AG04450 (cell line): ENCODE measurements around the gene CCL23. TPM values are rescaled to one million over a fixed set of nuclear protein-coding genes. Genes with fewer than 3 reads are reported as not detected.

Source experiments
- CTCF ChIA-PET: fragments of 300-600, 350-600 bp; formaldehyde crosslinking; extraction: SDS; loops from one replicate; lab custom pipeline; 2022; ENCODE audit warnings: antibody characterized with exemption, inconsistent platforms; lab: Charles Lee
- POLR2A ChIA-PET: fragments of 350-600 bp; formaldehyde crosslinking; extraction: SDS; loops from one replicate; lab custom pipeline; 2021; ENCODE audit warnings: antibody characterized with exemption, inconsistent platforms; lab: Yijun Ruan, JAX
- DNase-seq: peaks from one replicate; pipeline ENCODE4 v3.0.0-alpha.2; 2011; ENCODE audit warnings: low read depth, low spot score
- H3K27ac ChIP-seq: one replicate; pipeline ENCODE4 v1.5.1; 2012; ENCODE audit warnings: low read depth, low read length, control low read depth
- H3K27me3 ChIP-seq: one replicate; pipeline ENCODE4 v1.6.0; 2012; ENCODE audit warnings: low read length; ENCODE audit not compliant: control insufficient read depth, insufficient read depth
- H3K4me3 ChIP-seq: 2 replicates; pipeline ENCODE4 v1.5.1; 2011; ENCODE audit warnings: mild to moderate bottlenecking, low read depth, low read length, control low read depth
- H3K9me3 ChIP-seq: 2 replicates; pipeline ENCODE4 v1.5.1; 2012; ENCODE audit warnings: low read length; ENCODE audit not compliant: control insufficient read depth, insufficient read depth
- polyA plus RNA-seq: library from polyadenylated mRNA; depleted of rRNA; stranded (reverse); fragments of >200 nt; gene quantifications from 2 replicates; pipeline ENCODE4 v1.2.3, GENCODE V29; 2011
- TF ChIP-seq, protein P1 (sequence below): IDR thresholded peaks from 2 replicates; pipeline ENCODE4 v1.5.1; 2011; ENCODE audit warnings: low read depth, low read length, control low read depth, inconsistent platforms

The CCL23 gene
- polyA plus RNA-seq, 1 experiment = not detected

- H3K9me3 ChIP-seq = no peaks in the 10 kb centered on the region
- TF ChIP-seq, protein P1, sequence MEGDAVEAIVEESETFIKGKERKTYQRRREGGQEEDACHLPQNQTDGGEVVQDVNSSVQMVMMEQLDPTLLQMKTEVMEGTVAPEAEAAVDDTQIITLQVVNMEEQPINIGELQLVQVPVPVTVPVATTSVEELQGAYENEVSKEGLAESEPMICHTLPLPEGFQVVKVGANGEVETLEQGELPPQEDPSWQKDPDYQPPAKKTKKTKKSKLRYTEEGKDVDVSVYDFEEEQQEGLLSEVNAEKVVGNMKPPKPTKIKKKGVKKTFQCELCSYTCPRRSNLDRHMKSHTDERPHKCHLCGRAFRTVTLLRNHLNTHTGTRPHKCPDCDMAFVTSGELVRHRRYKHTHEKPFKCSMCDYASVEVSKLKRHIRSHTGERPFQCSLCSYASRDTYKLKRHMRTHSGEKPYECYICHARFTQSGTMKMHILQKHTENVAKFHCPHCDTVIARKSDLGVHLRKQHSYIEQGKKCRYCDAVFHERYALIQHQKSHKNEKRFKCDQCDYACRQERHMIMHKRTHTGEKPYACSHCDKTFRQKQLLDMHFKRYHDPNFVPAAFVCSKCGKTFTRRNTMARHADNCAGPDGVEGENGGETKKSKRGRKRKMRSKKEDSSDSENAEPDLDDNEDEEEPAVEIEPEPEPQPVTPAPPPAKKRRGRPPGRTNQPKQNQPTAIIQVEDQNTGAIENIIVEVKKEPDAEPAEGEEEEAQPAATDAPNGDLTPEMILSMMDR = no peak
- CTCF ChIA-PET = no interaction called here
- DNase-seq = no peak
- H3K4me3 ChIP-seq = no peak overlapping the region
- POLR2A ChIA-PET = no interaction called here
- no peak overlapping the region for H3K27ac ChIP-seq
- no peaks in the 10 kb centered on the region for H3K27me3 ChIP-seq
Measured at GRCh38 chr17:35991075-35991474, 26.7 kb downstream of the CCL23 start.

- ChIA-PET POLR2A (no interaction called here), CTCF (no interaction called here)
- no peak for DNase-seq
- TF ChIP-seq, protein P1 = no peak
- Histone ChIP-seq H3K4me3 (no peak overlapping the region), H3K27ac (no peak overlapping the region), H3K27me3 (no peaks in the 10 kb centered on the region), H3K9me3 (no peaks in the 10 kb centered on the region)
Measured at GRCh38 chr17:35988164-35988563, 29.6 kb downstream of the CCL23 start.

- no peaks in the 10 kb centered on the region for H3K9me3 ChIP-seq
- TF ChIP-seq, protein P1 = no peak
- no peaks in the 10 kb centered on the region for H3K27me3 ChIP-seq
- DNase-seq = no peak
- no peak within 1 kb of the TSS for H3K4me3 ChIP-seq
- POLR2A ChIA-PET = no interaction called here
- CTCF ChIA-PET = interaction anchor here (1.1 kb wide), 1 partner anchor 86 kb away, joined by 3 read pairs; no protein-coding TSS in a partner anchor
- no peak within 1 kb of the TSS for H3K27ac ChIP-seq
Measured at GRCh38 chr17:35986643-35987042, 31.1 kb downstream of the CCL23 start, which contains the start of gene CCL14. Gene CCL14, minus strand, starts transcription at chr17:35986729. Its CDS starts 80 bp downstream, at chr17:35986649.

- H3K9me3 ChIP-seq = no peaks in the 10 kb centered on the region
- no peak overlapping the region for H3K27ac ChIP-seq
- CTCF ChIA-PET = interaction anchor here (1.0 kb wide), 1 partner anchor 15 kb away, joined by 3 read pairs; no protein-coding TSS in a partner anchor
- POLR2A ChIA-PET = no interaction called here
- TF ChIP-seq, protein P1 = no peak
- DNase-seq = no peak
- H3K4me3 ChIP-seq = no peak overlapping the region
- no peaks in the 10 kb centered on the region for H3K27me3 ChIP-seq
Measured at GRCh38 chr17:35984140-35984539, 33.6 kb downstream of the CCL23 start.

GRCh38 chr17:35982409-35983191 is 35.2 kb downstream of the CCL23 start:
- POLR2A ChIA-PET = no interaction called here
- Histone ChIP-seq H3K27ac (no peak overlapping the region), H3K4me3 (no peak overlapping the region), H3K27me3 (no peaks in the 10 kb centered on the region), H3K9me3 (no peaks in the 10 kb centered on the region)
- CTCF ChIA-PET = interaction anchor here (1.0 to 1.5 kb wide), 2 partner anchors 13 to 167 kb away, joined by 5 read pairs; no protein-coding TSS in a partner anchor
- DNase-seq = no peak
- TF ChIP-seq, protein P1 = no peak
